BE2C (cell line): ENCODE data around the gene CBX6.

Source experiments
- DNase-seq: peaks from one replicate; pipeline ENCODE4 v3.0.0-alpha.2; 2020
- H3K27me3 ChIP-seq: fragments of 250-450 bp; sonication (Bioruptor Pico); 2 replicates; pipeline ENCODE4 v1.5.1; 2020; ENCODE audit warnings: mild to moderate bottlenecking
- H3K36me3 ChIP-seq: fragments of 250-450 bp; sonication (Bioruptor Pico); 2 replicates; pipeline ENCODE4 v1.5.1; 2020; ENCODE audit warnings: mild to moderate bottlenecking
- H3K4me1 ChIP-seq: fragments of 250-450 bp; sonication (Bioruptor Pico); 2 replicates; pipeline ENCODE4 v1.5.1; 2020
- H3K4me3 ChIP-seq: 2 replicates; pipeline ENCODE4 v1.5.1; 2011; ENCODE audit warnings: low read depth, low read length
- H3K9me3 ChIP-seq: fragments of 250-450 bp; sonication (Bioruptor Pico); 2 replicates; pipeline ENCODE4 v1.5.1; 2020
- TF ChIP-seq, protein P1 (sequence below): IDR thresholded peaks from 2 replicates; pipeline ENCODE4 v1.5.1; 2012; ENCODE audit warnings: mild to moderate bottlenecking, low read depth, low read length

Gene CBX6

DNA sequence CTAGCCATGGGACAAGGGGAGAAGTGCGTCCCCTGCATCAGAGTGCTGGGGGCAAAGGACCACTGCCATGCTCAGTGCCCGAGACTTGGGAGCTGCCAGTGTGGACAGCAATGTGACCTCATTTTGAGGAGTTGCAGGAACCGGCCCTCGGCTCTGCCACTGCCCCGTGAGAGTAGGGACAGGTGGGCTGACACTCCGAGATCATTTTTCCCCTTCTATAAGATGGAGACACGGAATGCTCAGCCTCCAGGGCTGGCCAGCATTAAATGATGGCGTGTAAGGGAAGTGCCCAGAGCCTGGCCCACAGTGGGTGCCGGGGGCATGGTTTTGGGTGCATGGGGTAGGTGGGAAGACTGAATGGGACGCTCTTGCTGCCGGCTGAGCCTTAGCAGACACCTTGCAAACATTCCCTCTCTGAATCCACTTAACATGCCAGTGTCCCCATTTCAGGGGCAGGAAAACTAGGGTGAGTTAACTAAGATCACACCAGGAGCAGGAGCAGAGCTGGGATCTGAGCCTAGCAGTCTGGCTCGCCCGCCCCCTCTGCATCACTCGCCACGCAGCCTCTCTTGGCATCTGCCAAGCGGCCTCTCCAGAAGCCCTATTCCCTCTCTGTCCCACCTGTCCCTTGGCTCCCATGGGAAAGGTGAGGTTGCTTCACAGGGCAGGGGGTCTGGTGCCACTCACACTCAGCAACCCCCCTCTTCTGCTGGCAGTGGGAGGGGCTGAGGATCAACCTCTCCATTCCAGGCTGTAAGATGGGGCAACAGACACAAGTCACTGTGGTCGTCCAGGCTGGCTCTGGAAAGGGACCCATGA lies 41.8 kb downstream of the CBX6 start:
- H3K27me3 ChIP-seq = no peaks in the 10 kb centered on the region
- H3K9me3 ChIP-seq = no peaks in the 10 kb centered on the region
- no peaks in the 10 kb centered on the region for H3K4me1 ChIP-seq
- no peak for DNase-seq
- no peaks in the 10 kb centered on the region for H3K36me3 ChIP-seq
- TF ChIP-seq, protein P1, sequence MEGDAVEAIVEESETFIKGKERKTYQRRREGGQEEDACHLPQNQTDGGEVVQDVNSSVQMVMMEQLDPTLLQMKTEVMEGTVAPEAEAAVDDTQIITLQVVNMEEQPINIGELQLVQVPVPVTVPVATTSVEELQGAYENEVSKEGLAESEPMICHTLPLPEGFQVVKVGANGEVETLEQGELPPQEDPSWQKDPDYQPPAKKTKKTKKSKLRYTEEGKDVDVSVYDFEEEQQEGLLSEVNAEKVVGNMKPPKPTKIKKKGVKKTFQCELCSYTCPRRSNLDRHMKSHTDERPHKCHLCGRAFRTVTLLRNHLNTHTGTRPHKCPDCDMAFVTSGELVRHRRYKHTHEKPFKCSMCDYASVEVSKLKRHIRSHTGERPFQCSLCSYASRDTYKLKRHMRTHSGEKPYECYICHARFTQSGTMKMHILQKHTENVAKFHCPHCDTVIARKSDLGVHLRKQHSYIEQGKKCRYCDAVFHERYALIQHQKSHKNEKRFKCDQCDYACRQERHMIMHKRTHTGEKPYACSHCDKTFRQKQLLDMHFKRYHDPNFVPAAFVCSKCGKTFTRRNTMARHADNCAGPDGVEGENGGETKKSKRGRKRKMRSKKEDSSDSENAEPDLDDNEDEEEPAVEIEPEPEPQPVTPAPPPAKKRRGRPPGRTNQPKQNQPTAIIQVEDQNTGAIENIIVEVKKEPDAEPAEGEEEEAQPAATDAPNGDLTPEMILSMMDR = no peak
- no peak overlapping the region for H3K4me3 ChIP-seq

DNA sequence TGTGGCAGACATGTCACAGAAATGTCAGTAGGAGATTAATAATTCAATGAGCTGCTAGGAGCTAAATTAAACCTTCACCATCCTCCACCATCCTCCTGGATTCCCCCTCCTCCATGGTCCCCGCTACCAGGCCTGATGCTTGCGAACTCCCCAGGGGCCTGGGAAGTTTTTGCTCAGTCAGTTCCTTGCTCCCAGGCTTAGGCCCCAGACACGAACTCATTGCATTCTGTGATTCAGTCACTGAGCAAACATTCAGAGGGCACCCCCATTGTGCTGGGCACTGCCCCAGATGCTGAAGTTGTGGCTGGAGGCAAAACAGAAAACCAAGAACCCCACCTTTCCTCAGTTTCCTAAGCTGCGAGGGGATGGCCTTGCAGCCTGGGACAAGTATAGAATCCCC lies 42.5 kb downstream of the CBX6 start:
- H3K27me3 ChIP-seq = no peaks in the 10 kb centered on the region
- no peaks in the 10 kb centered on the region for H3K36me3 ChIP-seq
- no peaks in the 10 kb centered on the region for H3K4me1 ChIP-seq
- H3K4me3 ChIP-seq = no peak overlapping the region
- TF ChIP-seq, protein P1 = no peak
- DNase-seq = no peak
- H3K9me3 ChIP-seq = no peaks in the 10 kb centered on the region

DNA sequence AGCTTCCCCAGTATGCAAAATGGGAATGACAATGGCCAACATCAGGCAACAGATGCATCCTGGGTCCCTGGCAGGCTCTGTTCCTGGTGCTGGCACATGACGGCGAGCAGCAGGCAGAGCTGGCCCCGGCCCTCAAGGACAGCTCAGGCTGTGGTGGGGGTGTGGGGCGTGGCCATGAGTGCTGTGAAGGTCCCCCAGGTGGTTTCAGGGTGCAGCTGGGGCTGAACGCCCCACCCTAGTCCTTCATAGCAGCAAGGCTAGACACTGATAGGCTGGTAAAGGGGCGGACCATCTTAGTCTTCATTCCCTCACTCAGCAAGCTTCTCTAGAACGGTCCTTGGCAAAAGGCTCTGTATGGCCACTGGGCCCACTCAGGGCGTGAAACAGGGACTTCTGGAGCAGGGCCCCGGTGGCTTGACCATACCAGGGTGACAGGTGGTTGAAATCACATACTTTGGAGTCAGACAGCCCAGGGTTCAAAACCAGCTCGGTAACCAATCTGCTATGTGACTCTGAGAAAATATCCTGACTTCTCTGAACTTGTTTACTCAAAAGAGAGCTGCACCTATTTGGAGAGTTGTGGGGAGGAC lies 43.3 kb downstream of the CBX6 start:
- DNase-seq = no peak
- Histone ChIP-seq H3K4me1 (no peaks in the 10 kb centered on the region), H3K36me3 (no peaks in the 10 kb centered on the region), H3K9me3 (no peaks in the 10 kb centered on the region), H3K27me3 (no peaks in the 10 kb centered on the region), H3K4me3 (no peak overlapping the region)
- TF ChIP-seq, protein P1 = no peak

DNA sequence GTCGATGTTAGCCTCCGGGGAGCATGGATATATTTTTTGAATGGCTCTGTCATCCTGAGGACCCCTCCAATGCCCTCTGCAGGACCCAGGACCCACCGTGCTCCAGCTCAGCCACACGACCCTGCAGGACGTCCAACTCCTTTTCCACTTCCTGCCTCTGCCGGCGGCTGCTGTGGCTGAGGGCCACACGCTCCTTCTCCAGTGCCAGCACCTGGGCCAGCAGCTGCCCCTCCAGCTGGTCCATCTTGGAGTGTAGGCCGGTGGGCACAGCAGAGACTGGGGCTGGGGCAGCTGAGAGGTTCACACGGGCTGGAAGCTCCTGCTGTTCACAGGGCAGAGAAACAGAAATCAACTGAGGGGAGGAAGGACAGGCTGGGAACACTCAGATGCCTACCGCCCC lies 43.8 kb downstream of the CBX6 start:
- Histone ChIP-seq H3K4me1 (no peaks in the 10 kb centered on the region), H3K4me3 (no peak overlapping the region), H3K27me3 (no peaks in the 10 kb centered on the region), H3K9me3 (no peaks in the 10 kb centered on the region), H3K36me3 (no peaks in the 10 kb centered on the region)
- DNase-seq = no peak
- TF ChIP-seq, protein P1 = no peak

DNA sequence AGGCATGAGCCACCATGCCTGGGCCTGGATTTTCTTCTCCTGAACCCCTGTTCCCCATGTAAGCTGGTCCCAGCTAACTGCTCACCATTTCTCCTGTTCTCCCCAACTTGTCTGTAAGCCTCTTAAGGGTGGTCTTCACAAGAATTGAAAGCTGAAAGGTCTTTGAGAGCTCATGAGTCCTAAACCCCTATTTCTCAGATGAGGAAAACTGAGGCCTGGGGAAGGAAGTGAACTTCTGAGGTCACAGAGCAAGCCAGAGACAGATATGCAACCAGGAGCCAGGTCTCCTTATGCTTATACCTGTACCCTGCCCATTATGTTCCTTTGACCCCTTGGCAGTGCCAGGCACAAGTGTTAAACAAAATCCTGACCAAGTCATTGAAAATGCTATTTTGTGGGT lies 44.5 kb downstream of the CBX6 start:
- DNase-seq = no peak
- Histone ChIP-seq H3K36me3 (no peaks in the 10 kb centered on the region), H3K9me3 (no peaks in the 10 kb centered on the region), H3K27me3 (no peaks in the 10 kb centered on the region), H3K4me1 (no peaks in the 10 kb centered on the region), H3K4me3 (no peak overlapping the region)
- TF ChIP-seq, protein P1 = no peak

DNA sequence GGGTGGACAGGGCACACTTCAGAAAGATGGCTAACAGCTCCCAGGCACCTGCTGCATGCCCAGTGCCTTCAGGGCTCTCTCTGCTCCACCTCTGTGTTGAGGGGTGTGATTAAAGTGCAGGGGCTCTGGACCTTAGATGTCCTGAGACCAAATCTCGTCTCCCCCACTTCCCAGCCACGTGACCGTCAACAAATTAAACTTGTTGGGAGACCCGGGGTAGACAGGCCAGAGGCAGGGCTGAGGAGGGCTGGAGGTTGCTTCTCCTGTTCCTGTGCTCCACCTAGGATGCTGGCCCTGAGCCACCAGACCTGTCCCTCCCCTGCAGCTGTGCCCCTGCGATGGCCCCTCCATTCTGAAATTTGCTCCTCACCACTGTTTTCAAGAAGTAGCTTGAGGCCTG lies 45.2 kb downstream of the CBX6 start:
- Histone ChIP-seq H3K36me3 (no peaks in the 10 kb centered on the region), H3K4me3 (no peak overlapping the region), H3K9me3 (no peaks in the 10 kb centered on the region), H3K27me3 (no peaks in the 10 kb centered on the region), H3K4me1 (no peaks in the 10 kb centered on the region)
- TF ChIP-seq, protein P1 = no peak
- no peak for DNase-seq
